Eye (tissue), 1 donor: ENCODE measurements around the gene CDPF1.
"Not testable (repeated sequence)": the region's sequence is repeated elsewhere in the genome, so short reads cannot be mapped to it uniquely, and the experiment has no call there.

ENCODE experiments used
- DNase-seq: peaks from one replicate; pipeline ENCODE4 v3.0.0-alpha.2; 2015

Gene CDPF1

GRCh38 chr22:46220921-46221320 is 29.2 kb downstream of the CDPF1 start:
- no peak for DNase-seq

GRCh38 chr22:46219636-46220035 is 30.5 kb downstream of the CDPF1 start:
- no peak for DNase-seq

GRCh38 chr22:46214616-46215015 is 35.5 kb downstream of the CDPF1 start:
- DNase-seq = no peak

DNA sequence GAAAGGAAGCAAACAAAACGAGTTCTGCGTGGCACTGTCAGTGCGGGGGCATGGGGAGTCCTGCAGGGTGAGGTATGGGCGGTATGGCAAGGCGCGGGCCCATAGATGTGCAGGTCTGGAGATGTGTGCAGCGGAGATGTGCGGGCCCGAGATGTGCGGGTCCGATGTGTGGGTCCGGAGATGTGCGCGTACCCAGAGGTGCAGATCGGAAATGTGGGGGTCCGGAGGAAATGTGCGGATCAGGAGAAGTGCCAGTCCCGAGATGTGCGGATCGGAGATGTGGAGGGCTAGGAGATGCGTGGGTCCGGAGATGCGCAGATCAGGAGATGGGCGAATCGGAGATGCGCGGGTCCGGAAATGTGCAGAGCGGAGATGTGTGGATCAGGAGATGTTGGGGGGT is 35.9 kb downstream of the CDPF1 start:
- no peak for DNase-seq

DNA sequence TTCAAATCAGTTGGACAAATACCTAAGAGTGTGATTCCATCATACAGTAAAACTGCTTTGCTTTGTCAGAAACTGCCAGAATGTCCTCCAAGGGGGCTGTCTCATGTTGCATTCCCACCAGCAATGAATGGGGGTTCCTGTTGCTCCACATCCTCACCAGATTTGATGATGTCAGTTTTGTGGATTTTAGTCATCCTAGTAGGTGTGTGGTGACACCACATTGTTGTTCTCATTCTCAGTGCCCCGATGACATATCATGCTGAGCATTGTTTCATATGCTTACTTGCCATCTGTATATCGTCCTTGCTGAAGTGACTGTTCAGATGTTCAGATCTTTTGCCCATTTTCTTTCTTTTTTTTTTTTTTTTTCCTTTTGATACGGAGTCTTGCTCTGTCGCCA is 37.0 kb downstream of the CDPF1 start:
- DNase-seq = no peak

DNA sequence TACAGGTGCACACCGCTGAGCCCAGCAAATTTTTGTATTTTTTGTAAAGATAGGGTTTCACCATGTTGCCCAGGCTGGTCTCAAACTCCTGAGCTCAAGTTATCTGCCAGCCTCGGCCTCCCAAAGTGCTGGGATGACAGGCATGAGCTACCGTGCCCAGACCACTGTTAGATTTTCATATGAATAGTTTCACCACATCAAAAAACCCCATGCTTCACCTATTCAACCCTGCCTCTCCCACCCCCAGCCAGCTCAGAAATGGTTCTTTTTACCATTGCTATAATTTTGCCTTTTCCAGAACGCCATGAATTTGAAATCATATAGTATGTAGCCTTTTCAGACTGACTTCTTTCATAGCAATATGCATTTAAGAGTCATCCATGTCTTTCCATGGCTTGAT is 37.9 kb downstream of the CDPF1 start:
- DNase-seq = no peak

- peak; percentile 6 for DNase-seq
Measured at GRCh38 chr22:46209262-46209661, 40.8 kb downstream of the CDPF1 start.

- DNase-seq = no peak
Measured at GRCh38 chr22:46203601-46203980, 46.5 kb downstream of the CDPF1 start.

GRCh38 chr22:46202897-46203600 is 47.0 kb downstream of the CDPF1 start:
- DNase-seq = no peak

DNA sequence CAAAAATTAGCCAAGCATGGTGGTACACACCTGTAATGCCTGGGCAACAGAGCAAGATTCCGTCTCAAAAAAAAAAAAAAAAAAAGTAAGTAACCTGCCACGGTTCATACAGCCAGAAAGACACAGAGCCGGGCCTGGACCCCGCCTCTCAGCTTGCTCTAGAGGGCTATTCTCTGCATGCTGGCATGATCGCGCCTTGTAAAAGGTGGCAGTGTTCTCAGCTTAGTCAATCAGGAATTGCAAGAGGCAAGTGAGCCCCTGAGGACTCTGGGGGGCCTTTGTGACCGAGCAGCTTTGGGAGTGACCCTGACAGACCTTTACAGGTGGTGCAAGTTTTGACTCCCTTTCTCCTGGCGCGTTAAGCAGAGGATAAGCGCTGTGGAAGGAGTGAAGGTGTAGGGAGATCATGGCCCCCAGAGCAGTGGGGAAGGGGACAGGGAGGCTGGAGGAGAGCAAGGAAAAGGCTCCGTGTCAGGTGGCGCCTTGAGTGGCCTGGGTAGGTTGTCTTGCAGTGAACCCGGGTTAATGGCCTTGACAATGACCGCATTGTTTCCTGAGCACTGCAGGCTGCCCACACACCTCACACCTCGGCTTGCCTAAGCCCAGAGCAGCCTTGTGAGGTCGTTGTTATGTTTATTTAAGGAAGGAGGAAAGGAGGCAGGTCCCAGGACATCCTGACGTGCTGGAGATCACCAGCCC is 48.9 kb downstream of the CDPF1 start:
- no peak for DNase-seq

- DNase-seq = not testable (repeated sequence)
Measured at GRCh38 chr22:46198806-46199205, 51.3 kb downstream of the CDPF1 start.

DNA sequence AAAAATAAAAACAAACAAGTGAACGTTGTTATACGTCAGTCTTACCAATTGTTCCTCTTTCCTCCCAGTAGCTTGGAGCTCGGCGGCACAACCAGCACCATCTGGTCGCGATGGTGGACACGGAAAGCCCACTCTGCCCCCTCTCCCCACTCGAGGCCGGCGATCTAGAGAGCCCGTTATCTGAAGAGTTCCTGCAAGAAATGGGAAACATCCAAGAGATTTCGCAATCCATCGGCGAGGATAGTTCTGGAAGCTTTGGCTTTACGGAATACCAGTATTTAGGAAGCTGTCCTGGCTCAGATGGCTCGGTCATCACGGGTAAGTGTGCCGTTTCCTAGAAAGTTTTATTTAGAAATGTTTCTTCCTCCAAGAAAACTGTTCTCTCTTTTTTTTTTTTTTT is 51.8 kb downstream of the CDPF1 start:
- no peak for DNase-seq

DNA sequence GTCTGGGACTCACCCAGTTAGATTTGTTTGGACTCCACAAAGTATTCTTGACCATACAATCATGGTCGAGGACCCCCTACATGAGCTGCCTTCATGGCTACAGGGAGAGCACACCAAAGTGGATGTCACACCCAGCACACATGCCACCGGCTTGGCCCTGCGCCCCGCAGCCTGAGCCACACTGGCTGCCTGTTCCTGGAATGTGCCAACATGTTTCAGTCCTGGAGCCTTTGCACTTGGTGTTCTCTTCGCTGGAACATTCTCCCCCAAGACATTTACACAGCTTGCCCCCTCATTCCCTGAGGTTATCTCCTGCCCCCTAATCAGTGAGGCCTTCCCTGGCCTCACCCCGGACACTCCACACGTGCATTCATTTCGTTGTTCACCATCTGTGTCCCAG is 53.8 kb downstream of the CDPF1 start:
- no peak for DNase-seq

- DNase-seq = no peak
Measured at GRCh38 chr22:46195487-46196165, 54.5 kb downstream of the CDPF1 start.
